SHP77 (cell line): ENCODE results near the gene RNF123.
A peak's percentile ranks its signal among the peaks of the same experiment; 100 is the strongest.
"Not testable (repeated sequence)": the region's sequence is repeated elsewhere in the genome, so short reads cannot be mapped to it uniquely, and the experiment has no call there.

Experiments
- DNase-seq, 2 experiments: peaks; one replicate each; lab custom pipeline; 2025; lab: John Stamatoyannopoulos, UW

Gene RNF123

GRCh38 chr3:49681232-49681522, 8.2 kb upstream of the RNF123 start:
- no peak for DNase-seq

GRCh38 chr3:49681543-49681942, 7.8 kb upstream of the RNF123 start:
- no peak for DNase-seq

GRCh38 chr3:49683162-49683561, 6.2 kb upstream of the RNF123 start:
- no peak for DNase-seq

GRCh38 chr3:49684453-49684852, 4.9 kb upstream of the RNF123 start:
- DNase-seq, result not testable (repeated sequence)

- DNase-seq, result not testable (repeated sequence)
Measured at GRCh38 chr3:49685103-49685502, 4.3 kb upstream of the RNF123 start.

- not testable (repeated sequence) for DNase-seq
Measured at GRCh38 chr3:49685846-49686245, 3.5 kb upstream of the RNF123 start.

GRCh38 chr3:49686346-49686745, 3.0 kb upstream of the RNF123 start:
- not testable (repeated sequence) for DNase-seq

- DNase-seq, result not testable (repeated sequence)
Measured at GRCh38 chr3:49686769-49687423, 2.5 kb upstream of the RNF123 start.

GRCh38 chr3:49687424-49687795, 1.9 kb upstream of the RNF123 start:
- DNase-seq, result not testable (repeated sequence)

- not testable (repeated sequence) for DNase-seq
Measured at GRCh38 chr3:49688338-49689045, 865 bp upstream of the RNF123 start.

- not testable (repeated sequence) for DNase-seq
Measured at GRCh38 chr3:49689908-49690624, 709 bp downstream of the RNF123 start.

- DNase-seq, result not testable (repeated sequence)
Measured at GRCh38 chr3:49690856-49691255, 1.5 kb downstream of the RNF123 start.

GRCh38 chr3:49691481-49691880, 2.1 kb downstream of the RNF123 start:
- DNase-seq, result not testable (repeated sequence)

GRCh38 chr3:49694409-49695070, 5.2 kb downstream of the RNF123 start:
- not testable (repeated sequence) for DNase-seq

GRCh38 chr3:49695350-49696015, 6.1 kb downstream of the RNF123 start:
- DNase-seq, result not testable (repeated sequence)

- DNase-seq, result no peak
Measured at GRCh38 chr3:49699281-49699979, 10.1 kb downstream of the RNF123 start.

- no peak for DNase-seq
Measured at GRCh38 chr3:49700014-49700413, 10.7 kb downstream of the RNF123 start.

- no peak for DNase-seq
Measured at GRCh38 chr3:49700453-49701128, 11.2 kb downstream of the RNF123 start.

- DNase-seq, result peak in 1 of 2 experiments; percentile 16
Measured at GRCh38 chr3:49701388-49702077, 12.2 kb downstream of the RNF123 start.

GRCh38 chr3:49702672-49703071, 13.3 kb downstream of the RNF123 start:
- DNase-seq, result no peak
